Amniotic epithelial cell (primary cell): ENCODE results near the gene KAZALD1.

Source experiments
- DNase-seq: peaks from one replicate; pipeline ENCODE4 v3.0.0-alpha.2; 2010; ENCODE audit warnings: low read depth

The KAZALD1 gene

DNA sequence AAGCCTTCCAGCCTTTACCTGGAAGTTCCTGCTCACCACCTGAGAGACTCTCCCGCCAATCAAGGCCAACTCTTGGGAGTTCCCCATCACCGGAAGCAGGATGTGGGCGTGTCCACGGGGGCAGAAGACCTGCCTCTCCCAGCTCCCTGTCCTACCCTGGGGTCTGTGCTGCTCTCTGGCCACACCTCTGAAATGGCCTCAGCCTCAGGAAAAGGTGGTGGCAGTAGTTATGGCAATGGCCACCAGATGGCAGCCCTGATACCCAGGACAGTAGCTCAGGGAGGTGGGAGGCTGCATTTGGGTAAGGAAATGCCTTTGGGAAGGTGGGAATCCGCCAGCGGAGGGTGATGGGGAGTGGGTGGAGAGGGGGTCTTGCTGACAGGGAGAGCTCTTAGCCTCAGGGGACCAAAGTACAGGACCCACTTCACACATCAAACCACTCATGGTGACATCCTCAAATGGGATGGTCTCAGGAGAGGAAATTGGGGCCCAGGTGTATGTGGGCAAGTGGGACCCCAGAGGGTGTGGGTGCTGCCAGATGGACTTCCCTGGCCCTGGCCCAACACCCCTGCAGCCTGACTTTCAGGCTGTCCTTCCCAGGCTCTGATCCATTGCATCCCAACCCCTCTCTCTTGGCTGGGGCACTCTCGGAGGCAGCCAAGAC, 33.9 kb downstream of the KAZALD1 start:
- peak; percentile 32 for DNase-seq

DNA sequence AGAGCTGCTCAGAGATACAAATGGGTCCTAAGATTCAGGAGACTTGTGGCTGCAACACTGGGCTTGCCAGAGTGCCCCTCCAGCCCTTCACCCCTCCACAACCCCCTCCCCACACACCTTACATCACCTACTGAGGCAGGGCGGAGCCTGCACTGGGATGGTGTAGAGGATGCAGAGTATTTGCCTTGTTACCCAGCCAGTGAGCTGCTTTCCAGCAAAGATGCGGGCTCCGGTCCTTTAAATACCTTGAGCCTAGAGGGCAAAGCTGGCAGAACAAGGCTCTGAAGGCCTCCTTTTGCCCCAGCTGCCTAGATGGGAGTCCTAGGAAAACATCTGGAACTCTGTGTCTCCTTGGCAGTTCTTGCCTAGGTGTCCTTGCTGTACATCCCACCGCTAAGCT, 34.6 kb downstream of the KAZALD1 start:
- no peak for DNase-seq

DNA sequence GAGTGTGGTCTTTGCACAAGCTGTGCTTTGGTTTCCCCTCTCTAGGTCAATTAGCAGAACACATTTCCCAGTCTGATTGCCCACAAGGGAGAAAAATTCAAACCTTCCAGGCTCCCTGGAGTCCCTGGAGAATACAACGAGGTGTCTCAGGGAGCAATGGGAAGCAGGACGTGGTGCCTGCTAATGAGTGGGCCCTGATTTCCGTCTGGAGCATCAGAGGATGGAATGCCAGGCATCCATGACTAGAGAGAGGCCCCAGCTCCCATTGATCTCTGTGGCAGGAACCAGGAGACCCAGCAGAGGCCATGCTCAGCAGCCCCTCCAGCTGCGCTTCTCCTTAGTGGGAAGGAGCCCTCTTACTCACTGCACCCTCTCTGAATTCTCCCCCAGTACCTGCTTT, 36.1 kb downstream of the KAZALD1 start:
- no peak for DNase-seq

GRCh38 chr10:101099901-101100300, 38.1 kb downstream of the KAZALD1 start:
- no peak for DNase-seq

- DNase-seq, result no peak
Observed at GRCh38 chr10:101101372-101101881, 39.6 kb downstream of the KAZALD1 start.

DNA sequence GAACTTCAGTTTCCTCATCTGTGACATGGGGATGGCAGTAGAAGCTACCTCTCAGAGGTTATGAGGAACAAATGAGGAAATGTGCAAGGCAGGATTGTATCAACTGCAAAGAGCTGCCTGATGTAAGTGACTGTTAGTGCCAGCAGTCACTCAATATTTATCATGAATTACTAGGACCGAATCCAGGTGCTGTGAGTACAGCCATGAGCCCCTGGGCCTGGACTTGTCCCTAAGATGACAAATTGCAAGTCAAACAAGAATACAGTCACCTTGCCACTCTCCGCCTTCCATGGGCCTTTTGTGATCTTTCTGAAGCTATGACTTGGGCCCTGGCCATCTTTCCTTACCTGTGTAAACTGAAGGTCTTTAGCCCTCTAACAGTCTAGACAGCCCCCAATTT, 41.6 kb downstream of the KAZALD1 start:
- no peak for DNase-seq

DNA sequence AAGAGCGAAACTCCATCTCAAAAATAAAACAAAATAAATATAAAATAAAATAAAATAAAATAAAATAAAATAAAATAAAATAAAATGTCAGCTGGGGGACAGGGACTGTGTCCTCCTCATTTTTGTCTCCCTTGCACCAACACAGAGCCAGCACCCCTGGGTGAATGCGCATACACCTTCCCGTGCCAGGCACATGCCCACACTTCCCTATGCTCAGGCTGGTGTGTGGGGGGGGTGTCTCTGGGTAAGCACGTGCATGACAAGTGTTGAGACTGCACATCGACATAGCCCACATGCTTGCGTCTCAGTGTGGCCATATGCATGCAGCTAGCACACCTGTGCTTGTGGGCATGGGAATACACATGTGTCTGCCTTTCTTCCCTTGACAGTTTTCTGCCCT, 44.6 kb downstream of the KAZALD1 start:
- no peak for DNase-seq

GRCh38 chr10:101107771-101108170, 46.0 kb downstream of the KAZALD1 start:
- DNase-seq, result no peak

GRCh38 chr10:101110856-101111523, 49.2 kb downstream of the KAZALD1 start:
- DNase-seq, result no peak

GRCh38 chr10:101111547-101111946, 49.8 kb downstream of the KAZALD1 start:
- no peak for DNase-seq

DNA sequence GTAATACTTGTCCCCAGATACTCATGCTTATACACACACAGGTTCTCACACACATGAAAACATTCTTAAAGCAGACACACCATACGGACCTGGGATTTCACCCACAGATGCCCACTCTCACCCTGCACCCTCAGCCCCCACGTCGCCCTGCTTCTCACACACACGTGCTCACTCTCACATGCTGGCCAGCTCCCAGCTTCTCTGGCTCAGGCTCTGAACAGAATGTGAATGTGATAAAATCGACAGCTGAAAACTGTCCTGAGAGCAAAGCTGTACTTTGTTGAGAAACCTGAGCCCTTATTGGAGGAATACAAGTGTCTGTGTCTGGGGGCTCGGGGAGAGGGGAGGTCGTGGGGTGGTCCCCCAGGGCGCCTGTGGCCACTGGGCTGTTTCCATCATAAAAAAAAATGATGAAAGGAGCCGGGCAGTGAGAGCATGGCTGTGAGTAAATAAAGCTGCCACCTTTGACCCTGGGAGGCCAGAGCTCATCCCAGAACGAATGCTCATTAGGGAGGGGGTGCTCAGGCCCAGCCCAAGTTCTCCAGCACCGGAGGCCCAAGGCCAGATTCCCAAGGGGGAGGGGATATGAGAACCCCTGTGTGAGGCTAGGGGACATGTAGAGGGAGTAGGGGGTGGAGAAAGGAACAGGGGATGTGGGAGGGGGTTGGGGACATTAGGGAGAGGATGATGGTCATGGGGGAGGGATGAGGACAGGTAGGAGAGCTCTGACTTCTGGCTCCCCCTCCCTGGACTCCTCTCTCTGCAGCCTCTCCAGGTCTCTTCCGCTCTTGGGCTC, 51.2 kb downstream of the KAZALD1 start:
- no peak for DNase-seq

GRCh38 chr10:101113890-101114403, 52.2 kb downstream of the KAZALD1 start:
- DNase-seq, result no peak

- DNase-seq, result no peak
Observed at GRCh38 chr10:101114646-101115045, 52.9 kb downstream of the KAZALD1 start.
